ENCODE data around the gene CBX7.
A peak's percentile ranks its signal among the peaks of the same experiment; 100 is the strongest.

The CBX7 gene

DNA sequence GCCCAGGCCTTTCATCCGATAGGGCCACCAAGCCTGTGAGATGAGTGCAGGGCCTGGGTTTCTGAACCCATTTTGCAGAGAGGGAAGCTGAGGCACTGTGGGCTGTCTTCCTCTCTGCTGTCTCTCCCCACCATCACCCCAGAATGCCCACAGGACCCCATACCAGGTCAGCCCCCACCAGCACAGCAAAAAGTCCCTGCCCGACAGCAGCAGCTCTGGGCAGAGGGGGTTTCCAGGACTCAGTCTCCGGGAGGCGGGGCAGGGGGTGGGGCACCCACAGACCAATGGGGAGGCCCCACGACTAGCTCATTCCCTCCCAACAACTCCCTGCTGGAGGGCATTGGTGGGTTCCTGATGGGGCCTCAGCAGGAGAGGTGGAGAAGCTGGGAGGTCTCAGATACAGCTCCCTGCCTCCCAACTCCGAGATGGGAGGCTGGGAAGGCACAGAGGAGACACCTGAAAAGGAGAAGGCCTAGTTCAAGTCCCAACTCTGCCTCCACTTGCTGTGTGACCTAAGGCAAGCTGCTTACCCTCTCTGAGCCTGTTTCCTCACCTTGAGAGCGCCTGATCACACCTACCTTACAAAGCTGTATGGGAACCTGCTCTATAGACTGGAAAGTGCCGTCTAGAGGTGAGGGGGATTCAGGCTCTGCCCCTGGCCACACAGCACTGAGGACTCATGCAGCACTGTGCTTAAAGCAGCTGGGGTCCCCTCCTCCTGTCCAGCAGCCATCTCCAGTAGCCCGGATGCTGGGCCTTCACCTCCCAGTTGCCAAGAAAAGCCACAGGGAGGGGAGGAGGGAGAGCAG is 3.5 kb downstream of the CBX7 start:
- DNase-seq (ENCODE audit: extremely low spot score, insufficient read length, low read depth) (no peak), FAIRE-seq (peak; percentile 82)

- DNase-seq (ENCODE audit: extremely low spot score, insufficient read length, low read depth): no peak
- FAIRE-seq: no peak
These were observed 4.3 kb downstream of the CBX7 start for GRCh38 chr22:39148026-39148726.

GRCh38 chr22:39147335-39148025 is 5.0 kb downstream of the CBX7 start:
- DNase-seq (ENCODE audit: extremely low spot score, insufficient read length, low read depth) (no peak), FAIRE-seq (no peak)

- no peak for DNase-seq (ENCODE audit: extremely low spot score, insufficient read length, low read depth)
- FAIRE-seq: no peak
These were observed 6.0 kb downstream of the CBX7 start for GRCh38 chr22:39146256-39147101.

DNA sequence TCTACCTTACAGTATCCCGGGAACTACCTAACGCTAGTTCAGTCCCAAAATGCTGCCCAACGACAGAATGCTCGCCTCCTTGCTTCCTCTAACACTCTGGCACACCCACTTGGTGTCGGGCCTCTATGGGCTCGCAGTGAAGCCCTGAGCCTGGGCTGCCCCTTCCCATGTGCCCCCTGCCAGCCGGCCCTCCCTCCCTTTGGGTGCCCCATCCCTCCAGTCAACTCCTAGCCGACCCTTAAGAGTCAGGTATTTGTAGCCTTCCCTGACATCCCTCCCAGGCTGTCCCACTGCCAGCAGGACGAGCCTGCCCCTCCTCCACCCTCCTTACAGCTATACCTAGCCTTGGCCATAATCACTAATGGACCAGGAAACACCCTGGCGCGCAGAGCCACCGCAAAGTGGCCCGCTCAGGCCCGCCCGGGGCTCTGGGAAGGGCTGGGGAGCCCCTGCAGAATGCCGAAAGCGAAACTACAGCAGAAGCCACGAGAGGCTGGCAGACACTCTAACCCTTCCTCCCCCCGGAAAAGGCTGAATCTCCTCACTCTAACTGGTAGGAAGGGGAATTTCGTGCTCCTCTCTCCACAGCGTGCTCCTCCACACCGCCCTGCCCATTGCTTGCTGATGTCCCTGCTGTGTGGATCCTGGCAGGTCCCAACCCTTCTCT is 8.2 kb downstream of the CBX7 start:
- DNase-seq (ENCODE audit: extremely low spot score, insufficient read length, low read depth): peak; percentile 58
- peak; percentile 89 for FAIRE-seq

DNA sequence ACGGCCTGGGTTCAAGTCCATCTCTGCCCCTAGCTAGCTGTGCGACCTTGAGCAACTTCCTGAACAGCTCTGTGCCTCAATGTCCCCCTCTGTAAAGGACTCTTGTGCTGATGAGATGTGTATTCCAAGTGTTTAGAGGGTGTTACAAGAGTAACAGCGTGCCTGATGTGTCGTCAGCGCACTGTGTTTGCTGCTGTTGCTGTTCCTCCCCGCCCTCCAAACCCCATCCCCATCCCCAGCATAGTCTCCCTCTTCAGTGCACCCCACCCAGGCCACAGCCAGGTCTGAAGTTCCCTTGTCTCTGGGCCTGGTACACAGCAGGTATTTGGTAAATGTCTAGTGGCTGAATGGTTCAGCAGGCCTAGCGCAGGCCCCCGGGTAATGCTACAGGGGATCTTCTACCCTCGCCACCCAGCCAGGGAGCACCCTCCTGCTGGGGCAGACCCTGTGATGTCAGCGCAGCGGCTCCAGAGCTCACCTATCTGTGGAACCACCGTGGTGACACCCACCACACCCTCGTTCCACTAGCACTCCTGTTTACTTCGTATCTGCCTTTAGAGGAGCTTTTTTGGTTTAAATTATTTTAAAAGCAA is 10.3 kb downstream of the CBX7 start:
- no peak for FAIRE-seq
- no peak for DNase-seq (ENCODE audit: extremely low spot score, insufficient read length, low read depth)

DNA sequence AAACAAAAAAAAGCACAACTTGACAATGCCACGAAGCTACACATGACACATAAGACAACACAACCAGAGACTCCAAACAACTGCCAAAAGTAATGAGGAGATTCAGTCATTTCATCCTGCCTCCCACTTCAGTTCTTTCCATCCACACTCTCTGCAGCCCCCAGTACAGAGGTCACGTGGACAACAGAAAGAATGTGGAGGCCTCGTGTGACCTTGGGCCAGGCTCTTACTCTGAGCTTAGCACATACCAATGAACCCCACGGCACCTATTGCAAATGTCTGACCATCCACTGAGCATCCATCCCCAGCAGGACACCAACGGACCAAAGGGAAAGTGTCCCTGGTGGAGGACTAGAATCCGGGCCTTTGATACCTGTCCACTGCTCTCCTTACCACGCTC is 12.5 kb downstream of the CBX7 start:
- no peak for FAIRE-seq

DNA sequence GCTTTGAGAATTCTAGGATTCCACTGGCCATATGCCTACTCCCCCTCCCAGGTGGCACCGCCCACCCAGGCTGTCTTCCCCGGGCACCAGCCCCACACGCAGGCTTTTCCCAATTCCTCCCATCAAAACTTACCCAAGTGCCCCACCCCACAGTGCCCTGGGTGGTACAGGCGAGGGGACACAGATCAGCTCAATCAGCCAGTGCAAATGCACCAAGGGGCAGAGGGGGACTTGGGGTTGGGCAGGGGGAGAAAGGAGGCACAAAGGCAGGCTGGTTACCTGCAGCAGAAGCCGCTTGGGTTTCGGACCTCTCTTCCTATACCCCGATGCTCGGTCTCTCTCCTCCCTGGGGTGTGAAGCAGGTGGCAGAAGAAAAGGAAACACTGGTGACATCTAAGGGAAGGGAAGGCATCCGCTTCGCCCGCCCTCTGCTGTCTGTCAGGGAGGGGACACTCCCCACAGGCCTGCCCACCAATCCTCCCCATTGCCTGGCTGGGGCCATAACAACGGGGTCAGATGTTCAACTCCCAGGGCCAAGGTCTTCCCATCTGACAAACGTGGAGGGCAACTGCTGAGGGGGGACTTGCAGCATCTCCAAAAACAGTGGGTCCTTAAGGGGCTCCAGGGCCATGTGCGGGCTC is 14.0 kb downstream of the CBX7 start:
- DNase-seq (ENCODE audit: extremely low spot score, insufficient read length, low read depth): no peak
- no peak for FAIRE-seq

More for the DNA sequence above, 12.5 kb downstream of the CBX7 start:
- DNase-seq (ENCODE audit: extremely low spot score, insufficient read length, low read depth): no peak

GRCh38 chr22:39136317-39136716 is 16.2 kb downstream of the CBX7 start:
- FAIRE-seq: no peak
- DNase-seq (ENCODE audit: extremely low spot score, insufficient read length, low read depth): no peak

- DNase-seq (ENCODE audit: extremely low spot score, insufficient read length, low read depth): no peak
- no peak for FAIRE-seq
These were observed 17.2 kb downstream of the CBX7 start for GRCh38 chr22:39135092-39135896.

DNA sequence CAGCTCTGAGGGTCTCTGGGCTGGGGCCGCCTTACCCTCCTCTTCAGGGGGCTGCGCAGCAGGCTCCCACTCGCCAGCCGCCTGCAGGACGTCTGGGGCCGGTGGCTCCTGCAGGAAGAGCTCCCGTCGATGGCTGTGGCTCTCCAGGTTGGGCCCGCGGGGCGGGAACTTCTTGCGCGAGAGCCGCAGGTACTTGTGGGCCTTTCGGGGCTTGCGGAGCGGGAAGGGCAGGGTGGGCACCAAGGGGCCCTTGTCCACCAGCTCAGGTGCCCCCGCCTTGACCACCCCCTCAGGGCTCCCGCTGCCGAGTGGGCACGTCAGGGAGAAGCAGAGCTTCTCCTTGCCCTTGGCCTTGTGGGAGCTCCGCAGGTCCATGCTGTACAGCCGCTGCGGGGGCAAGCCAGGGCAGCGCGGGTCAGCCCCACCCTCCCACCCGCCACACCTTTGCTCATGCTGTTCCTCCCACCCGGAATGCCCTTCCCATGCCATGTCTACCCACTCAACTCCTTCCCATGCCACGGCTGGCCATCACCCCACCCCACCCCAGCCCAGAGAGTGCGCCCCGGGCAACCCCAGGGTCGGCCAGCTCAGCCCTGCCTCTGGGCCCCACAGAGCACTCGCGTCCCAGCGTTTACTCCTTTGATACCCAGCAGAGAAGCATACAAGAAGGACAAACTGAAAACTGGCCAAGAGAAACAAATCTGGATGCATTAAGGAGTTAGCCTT is 18.0 kb downstream of the CBX7 start:
- DNase-seq (ENCODE audit: extremely low spot score, insufficient read length, low read depth) (no peak), FAIRE-seq (no peak)

GRCh38 chr22:39133871-39134270 is 18.6 kb downstream of the CBX7 start:
- DNase-seq (ENCODE audit: extremely low spot score, insufficient read length, low read depth) (no peak), FAIRE-seq (no peak)

- FAIRE-seq (no peak), DNase-seq (ENCODE audit: extremely low spot score, insufficient read length, low read depth) (no peak)
These were observed 19.5 kb downstream of the CBX7 start for GRCh38 chr22:39132871-39133524.

DNA sequence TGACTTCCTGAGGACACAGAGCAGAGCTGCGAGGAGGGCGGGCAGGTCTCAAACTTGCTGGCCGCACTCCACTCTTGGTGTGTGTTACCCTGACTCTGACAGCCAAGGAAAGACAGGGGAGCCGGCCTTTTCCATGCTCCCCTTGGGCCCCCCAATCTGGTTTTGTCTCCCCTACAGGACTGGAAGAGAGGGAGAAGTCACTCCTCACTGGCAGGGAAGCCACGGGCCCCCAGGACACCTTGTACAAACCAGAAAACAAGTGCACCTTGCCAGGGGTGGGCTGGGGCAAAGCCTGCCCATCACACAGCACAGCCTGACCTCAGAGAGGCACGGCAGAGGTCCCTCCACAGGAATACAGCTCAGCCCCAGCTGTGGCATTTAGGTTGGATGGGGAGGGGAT is 20.2 kb downstream of the CBX7 start:
- FAIRE-seq (no peak), DNase-seq (ENCODE audit: extremely low spot score, insufficient read length, low read depth) (no peak)

- no peak for DNase-seq (ENCODE audit: extremely low spot score, insufficient read length, low read depth)
These were observed 21.3 kb downstream of the CBX7 start for GRCh38 chr22:39130892-39131855.

More at GRCh38 chr22:39130892-39131855, 21.3 kb downstream of the CBX7 start:
- FAIRE-seq: no peak

Measured in GM18507 (cell line).